HCT116 (cell line): ENCODE measurements around the gene EPHA6. TPM values are rescaled to one million over a fixed set of nuclear protein-coding genes. Genes with fewer than 3 reads are reported as not detected.

Experiments used
- ATAC-seq: fragments of 200-7000 bp; cut with Tn5 transposase; 2 replicates; pipeline ENCODE4 v1.9.1; 2020; ENCODE audit warnings: mild to moderate bottlenecking, moderate library complexity
- BruUV-seq: library from RNA; stranded (reverse); fragments of 400-500 nt; replicated peaks from 2 replicates; lab custom pipeline; 2021; lab: Mats Ljungman, UMichigan
- CTCF ChIA-PET: fragments of 300-600 bp; sonication (Branson Sonifier 250); formaldehyde crosslinking; loops from one replicate; lab custom pipeline; 2021; ENCODE audit warnings: antibody characterized with exemption; lab: Charles Lee
- POLR2A ChIA-PET: fragments of 300-600, 350-600 bp; sonication (Branson Sonifier 250); formaldehyde crosslinking; loops from one replicate; lab custom pipeline; 2021; ENCODE audit warnings: antibody characterized with exemption; lab: Charles Lee
- RAD21 ChIA-PET, 2 experiments: fragments of 300-600 bp; sonication (Branson Sonifier 250); formaldehyde crosslinking; loops; one replicate each; lab custom pipeline; 2023; ENCODE audit warnings: low total read pairs in 2 of 2; ENCODE audit not compliant: uncharacterized antibody in 2 of 2, unreplicated experiment in 2 of 2, low non-redundant PET in 1 of 2; lab: Charles Lee
- DNase-seq: peaks from one replicate; pipeline ENCODE4 v3.0.0-alpha.2; 2010; ENCODE audit warnings: low read depth, low spot score
- H2AFZ ChIP-seq: fragments of 200-600 bp; shearing (Covaris generic), sonication (generic); 2 replicates; pipeline ENCODE4 v1.6.1; 2017; ENCODE audit warnings: low read depth, mixed run types, mixed read lengths, antibody characterized with exemption, low read length; ENCODE audit not compliant: poor library complexity, severe bottlenecking
- H3K27ac ChIP-seq: 2 replicates; pipeline ENCODE4 v1.5.1; 2012; ENCODE audit warnings: low read depth, low read length
- H3K27me3 ChIP-seq: fragments of 200-600 bp; sonication (generic); 2 replicates; pipeline ENCODE4 v1.6.1; 2016; ENCODE audit warnings: mixed run types, low read length, mixed read lengths; ENCODE audit not compliant: insufficient read depth
- H3K36me3 ChIP-seq, 2 experiments: fragments of 200-500 bp in 1 of 2; fragments of 200-600 bp in 1 of 2; sonication (Bioruptor generic) in 1 of 2; sonication (generic) in 1 of 2; 2 replicates each; pipeline versions ENCODE4 v1.5.1 to v1.6.1; 2014 to 2016; ENCODE audit warnings: low read length in 2 of 2, inconsistent platforms in 1 of 2, mixed read lengths in 1 of 2, mixed run types in 1 of 2; ENCODE audit not compliant: insufficient read depth in 2 of 2, control insufficient read depth in 1 of 2
- H3K4me1 ChIP-seq, 2 experiments: fragments of 200-600 bp in 1 of 2; sonication (generic) in 1 of 2; 2 replicates each; pipeline versions ENCODE4 v1.5.1 to v1.6.1; 2012 to 2017; ENCODE audit warnings: low read length in 2 of 2, inconsistent platforms in 1 of 2, mild to moderate bottlenecking in 1 of 2, mixed read lengths in 1 of 2, mixed run types in 1 of 2, moderate library complexity in 1 of 2; ENCODE audit not compliant: insufficient read depth in 2 of 2, control insufficient read depth in 1 of 2
- H3K4me2 ChIP-seq: fragments of 200-600 bp; sonication (generic); 2 replicates; pipeline ENCODE4 v1.6.1; 2017; ENCODE audit warnings: mixed run types, low read length, mixed read lengths
- H3K4me3 ChIP-seq, 2 experiments: fragments of 200-600 bp in 1 of 2; sonication (generic) in 1 of 2; replicated peaks in 1 of 2; 2 replicates each; pipeline ENCODE4 v1.5.1; 2011 to 2016; ENCODE audit warnings: low read length in 2 of 2, control low read depth in 1 of 2, low read depth in 1 of 2, mild to moderate bottlenecking in 1 of 2, mixed read lengths in 1 of 2, mixed run types in 1 of 2
- H3K79me2 ChIP-seq: fragments of 200-600 bp; sonication (generic); 2 replicates; pipeline ENCODE4 v1.6.1; 2017; ENCODE audit warnings: mild to moderate bottlenecking, mixed run types, low read length, moderate library complexity, mixed read lengths; ENCODE audit not compliant: insufficient read depth
- H3K9ac ChIP-seq: fragments of 200-600 bp; sonication (generic); 2 replicates; pipeline ENCODE4 v1.6.1; 2016; ENCODE audit warnings: low read length, mixed read lengths
- H3K9me2 ChIP-seq: fragments of 200-600 bp; sonication (generic), shearing (Covaris generic); 2 replicates; pipeline ENCODE4 v1.6.1; 2017; ENCODE audit warnings: mixed run types, mild to moderate bottlenecking, moderate library complexity; ENCODE audit not compliant: insufficient read depth
- H3K9me3 ChIP-seq, 2 experiments: fragments of 200-500 bp in 1 of 2; fragments of 200-600 bp in 1 of 2; sonication (Bioruptor generic) in 1 of 2; sonication (generic) in 1 of 2; 2 replicates each; pipeline ENCODE4 v1.6.1; 2014 to 2017; ENCODE audit warnings: low read length in 2 of 2, mixed read lengths in 2 of 2, inconsistent platforms in 1 of 2, low read depth in 1 of 2, mild to moderate bottlenecking in 1 of 2, mixed run types in 1 of 2, moderate library complexity in 1 of 2; ENCODE audit not compliant: control insufficient read depth in 1 of 2, insufficient read depth in 1 of 2
- H4K20me1 ChIP-seq: fragments of 200-600 bp; sonication (generic), shearing (Covaris generic); 2 replicates; pipeline ENCODE4 v1.6.1; 2017; ENCODE audit warnings: mixed run types, mild to moderate bottlenecking, moderate library complexity; ENCODE audit not compliant: insufficient read depth
- ATF3 ChIP-seq: IDR thresholded peaks from 2 replicates; pipeline ENCODE4 v1.6.1; 2012
- CBX3 ChIP-seq: IDR thresholded peaks from 2 replicates; pipeline ENCODE4 v1.6.1; 2012; ENCODE audit warnings: low read depth
- CEBPB ChIP-seq: IDR thresholded peaks from 2 replicates; pipeline ENCODE4 v1.6.1; 2012; ENCODE audit warnings: low read depth
- CTCF ChIP-seq, 3 experiments: fragments of 200-600 bp in 1 of 3; sonication (generic) in 1 of 3; IDR thresholded peaks in 2 of 3; conservative IDR thresholded peaks in 1 of 3; 2 replicates each; pipeline ENCODE4 v1.5.1; 2012 to 2017; ENCODE audit warnings: low read depth in 2 of 3, low read length in 2 of 3, antibody characterized with exemption in 1 of 3, borderline replicate concordance in 1 of 3, control low read depth in 1 of 3, mild to moderate bottlenecking in 1 of 3, mixed read lengths in 1 of 3, mixed run types in 1 of 3, moderate library complexity in 1 of 3; ENCODE audit not compliant: insufficient read depth in 1 of 3
- EGR1 ChIP-seq: IDR thresholded peaks from 2 replicates; pipeline ENCODE4 v1.6.1; 2012; ENCODE audit warnings: low read depth
- ELF1 ChIP-seq: IDR thresholded peaks from 2 replicates; pipeline ENCODE4 v1.6.1; 2012; ENCODE audit warnings: low read depth, borderline replicate concordance
- EZH2phosphoT487 ChIP-seq: fragments of 200-600 bp; IDR thresholded peaks from 2 replicates; pipeline ENCODE4 v1.6.1; 2018; ENCODE audit warnings: antibody characterized with exemption, borderline replicate concordance
- FOSL1 ChIP-seq: IDR thresholded peaks from 2 replicates; pipeline ENCODE4 v1.6.1; 2012; ENCODE audit warnings: low read depth
- JUND ChIP-seq: IDR thresholded peaks from 2 replicates; pipeline ENCODE4 v1.6.1; 2012
- POLR2A ChIP-seq: IDR thresholded peaks from 2 replicates; pipeline ENCODE4 v1.7.0; 2011; ENCODE audit warnings: borderline replicate concordance; ENCODE audit not compliant: insufficient read depth, insufficient read length; ENCODE audit errors: extremely low read depth
- POLR2AphosphoS5 ChIP-seq: IDR thresholded peaks from 2 replicates; pipeline ENCODE4 v1.6.1; 2011; ENCODE audit warnings: mild to moderate bottlenecking, low read depth, low read length, moderate library complexity
- RAD21 ChIP-seq: IDR thresholded peaks from 2 replicates; pipeline ENCODE4 v1.6.1; 2012; ENCODE audit warnings: low read depth, mild to moderate bottlenecking
- SIN3A ChIP-seq: IDR thresholded peaks from 2 replicates; pipeline ENCODE4 v1.6.1; 2012; ENCODE audit warnings: low read depth
- SP1 ChIP-seq: IDR thresholded peaks from 2 replicates; pipeline ENCODE4 v1.6.1; 2012; ENCODE audit warnings: low read depth
- YY1 ChIP-seq: IDR thresholded peaks from 2 replicates; pipeline ENCODE4 v1.6.1; 2011; ENCODE audit warnings: low read length, low read depth, moderate library complexity, mild to moderate bottlenecking; ENCODE audit not compliant: insufficient replicate concordance; ENCODE audit errors: extremely low read depth
- ZFX ChIP-seq: fragments of 450-650 bp; IDR thresholded peaks from 2 replicates; pipeline ENCODE4 v1.6.1; 2017
- ZNF274 ChIP-seq: fragments of 200-500 bp; sonication (Bioruptor generic); IDR thresholded peaks from 2 replicates; pipeline ENCODE4 v1.6.1; 2014; ENCODE audit warnings: mild to moderate bottlenecking, low read depth, low read length, inconsistent platforms
- intact Hi-C: fragments of 100-400 bp; cut with micrococcal nuclease; formaldehyde crosslinking; loops from 2 replicates; pipeline ENCODE4 v1.10.0; 2022
- total RNA-seq: library from RNA; stranded (reverse); gene quantifications from one replicate; pipeline ENCODE4 v1.2.1, GENCODE V29; 2021; ENCODE audit not compliant: unreplicated experiment
- TF ChIP-seq, protein P1 (sequence below): IDR thresholded peaks from 2 replicates; pipeline ENCODE4 v1.6.1; 2012; ENCODE audit warnings: low read depth
- TF ChIP-seq, protein P2 (sequence below): IDR thresholded peaks from 2 replicates; pipeline ENCODE4 v1.6.1; 2012
- TF ChIP-seq, protein P3 (sequence below): IDR thresholded peaks from 2 replicates; pipeline ENCODE4 v1.6.1; 2011; ENCODE audit warnings: mild to moderate bottlenecking, low read length, moderate library complexity; ENCODE audit not compliant: insufficient replicate concordance; ENCODE audit errors: extremely low read depth

The EPHA6 gene
- total RNA-seq, 1 experiment from 2014 or later: not detected

GRCh38 chr3:96831175-96831574 is 16.8 kb downstream of the EPHA6 start:
- Histone ChIP-seq H3K4me1 (no peaks in the 10 kb centered on the region), H3K9ac (no peak overlapping the region), H3K36me3 (no peaks in the 10 kb centered on the region), H3K9me2 (no peaks in the 10 kb centered on the region), H3K4me3 (no peak overlapping the region), H4K20me1 (no peaks in the 10 kb centered on the region), H3K27ac (no peak overlapping the region), H3K27me3 (no peaks in the 10 kb centered on the region), H3K79me2 (no peaks in the 10 kb centered on the region), H3K4me2 (no peak overlapping the region), H2AFZ (no peak overlapping the region), H3K9me3 (peaks cover 6 to 26% of the 10 kb centered on the region in 2 experiments; a peak in 2 of 4 replicates)
- DNase-seq (no peak), ATAC-seq (no peak)
- intact Hi-C loops: no loop called here
- RAD21 ChIA-PET: no interaction called here
- TF ChIP-seq CBX3: no peak
- TF ChIP-seq ZFX: no peak
- TF ChIP-seq SIN3A: no peak
- TF ChIP-seq, protein P1, sequence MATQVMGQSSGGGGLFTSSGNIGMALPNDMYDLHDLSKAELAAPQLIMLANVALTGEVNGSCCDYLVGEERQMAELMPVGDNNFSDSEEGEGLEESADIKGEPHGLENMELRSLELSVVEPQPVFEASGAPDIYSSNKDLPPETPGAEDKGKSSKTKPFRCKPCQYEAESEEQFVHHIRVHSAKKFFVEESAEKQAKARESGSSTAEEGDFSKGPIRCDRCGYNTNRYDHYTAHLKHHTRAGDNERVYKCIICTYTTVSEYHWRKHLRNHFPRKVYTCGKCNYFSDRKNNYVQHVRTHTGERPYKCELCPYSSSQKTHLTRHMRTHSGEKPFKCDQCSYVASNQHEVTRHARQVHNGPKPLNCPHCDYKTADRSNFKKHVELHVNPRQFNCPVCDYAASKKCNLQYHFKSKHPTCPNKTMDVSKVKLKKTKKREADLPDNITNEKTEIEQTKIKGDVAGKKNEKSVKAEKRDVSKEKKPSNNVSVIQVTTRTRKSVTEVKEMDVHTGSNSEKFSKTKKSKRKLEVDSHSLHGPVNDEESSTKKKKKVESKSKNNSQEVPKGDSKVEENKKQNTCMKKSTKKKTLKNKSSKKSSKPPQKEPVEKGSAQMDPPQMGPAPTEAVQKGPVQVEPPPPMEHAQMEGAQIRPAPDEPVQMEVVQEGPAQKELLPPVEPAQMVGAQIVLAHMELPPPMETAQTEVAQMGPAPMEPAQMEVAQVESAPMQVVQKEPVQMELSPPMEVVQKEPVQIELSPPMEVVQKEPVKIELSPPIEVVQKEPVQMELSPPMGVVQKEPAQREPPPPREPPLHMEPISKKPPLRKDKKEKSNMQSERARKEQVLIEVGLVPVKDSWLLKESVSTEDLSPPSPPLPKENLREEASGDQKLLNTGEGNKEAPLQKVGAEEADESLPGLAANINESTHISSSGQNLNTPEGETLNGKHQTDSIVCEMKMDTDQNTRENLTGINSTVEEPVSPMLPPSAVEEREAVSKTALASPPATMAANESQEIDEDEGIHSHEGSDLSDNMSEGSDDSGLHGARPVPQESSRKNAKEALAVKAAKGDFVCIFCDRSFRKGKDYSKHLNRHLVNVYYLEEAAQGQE: no peak
- TF ChIP-seq, protein P2, sequence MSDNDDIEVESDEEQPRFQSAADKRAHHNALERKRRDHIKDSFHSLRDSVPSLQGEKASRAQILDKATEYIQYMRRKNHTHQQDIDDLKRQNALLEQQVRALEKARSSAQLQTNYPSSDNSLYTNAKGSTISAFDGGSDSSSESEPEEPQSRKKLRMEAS: no peak
- no peak for TF ChIP-seq POLR2A
- TF ChIP-seq FOSL1: no peak
- no peak for TF ChIP-seq ELF1
- no peak for TF ChIP-seq RAD21
- TF ChIP-seq EZH2phosphoT487: no peak
- TF ChIP-seq ZNF274: no peak
- TF ChIP-seq CTCF (IDR thresholded peaks at IDR 0.05 in 2 of 3, conservative IDR thresholded peaks at IDR 0.05 in 1 of 3; ENCODE audit: borderline replicate concordance in 1 of 3, insufficient read depth in 1 of 3, low read depth in 2 of 3, low read length in 2 of 3): no peak
- TF ChIP-seq SP1: no peak
- TF ChIP-seq ATF3: no peak
- no peak for TF ChIP-seq EGR1
- no peak for TF ChIP-seq JUND
- no peak for TF ChIP-seq YY1
- TF ChIP-seq POLR2AphosphoS5: no peak
- TF ChIP-seq, protein P3, sequence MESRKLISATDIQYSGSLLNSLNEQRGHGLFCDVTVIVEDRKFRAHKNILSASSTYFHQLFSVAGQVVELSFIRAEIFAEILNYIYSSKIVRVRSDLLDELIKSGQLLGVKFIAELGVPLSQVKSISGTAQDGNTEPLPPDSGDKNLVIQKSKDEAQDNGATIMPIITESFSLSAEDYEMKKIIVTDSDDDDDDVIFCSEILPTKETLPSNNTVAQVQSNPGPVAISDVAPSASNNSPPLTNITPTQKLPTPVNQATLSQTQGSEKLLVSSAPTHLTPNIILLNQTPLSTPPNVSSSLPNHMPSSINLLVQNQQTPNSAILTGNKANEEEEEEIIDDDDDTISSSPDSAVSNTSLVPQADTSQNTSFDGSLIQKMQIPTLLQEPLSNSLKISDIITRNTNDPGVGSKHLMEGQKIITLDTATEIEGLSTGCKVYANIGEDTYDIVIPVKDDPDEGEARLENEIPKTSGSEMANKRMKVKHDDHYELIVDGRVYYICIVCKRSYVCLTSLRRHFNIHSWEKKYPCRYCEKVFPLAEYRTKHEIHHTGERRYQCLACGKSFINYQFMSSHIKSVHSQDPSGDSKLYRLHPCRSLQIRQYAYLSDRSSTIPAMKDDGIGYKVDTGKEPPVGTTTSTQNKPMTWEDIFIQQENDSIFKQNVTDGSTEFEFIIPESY: no peak
- no peak for TF ChIP-seq CEBPB
- BruUV-seq: no TSS peak
- CTCF ChIA-PET: no interaction called here
- POLR2A ChIA-PET: no interaction called here
